Measurements from ENCODE around the gene RNASEH2A. TPM values are rescaled to one million over a fixed set of nuclear protein-coding genes. Genes with fewer than 3 reads are reported as not detected.

The RNASEH2A gene
- 13.2 and 14.3 TPM in 2 replicates for total RNA-seq

GRCh38 chr19:12806242-12807081 lies at the start of gene RNASEH2A:
Gene RNASEH2A, plus strand, starts transcription at chr19:12806584. Its CDS starts 90 bp downstream, at chr19:12806674.

GRCh38 chr19:12774588-12775555 lies 31.5 kb upstream of the RNASEH2A start, which contains the start of gene HOOK2:
Gene HOOK2, minus strand, starts transcription at chr19:12775552. Its CDS starts 103 bp downstream, at chr19:12775449.

GRCh38 chr19:12791345-12792050 lies 14.9 kb upstream of the RNASEH2A start, which contains the start of gene JUNB:
Gene JUNB, plus strand, starts transcription at chr19:12791486. Its CDS starts 286 bp downstream, at chr19:12791772.

GRCh38 chr19:12801466-12802266 lies 4.7 kb upstream of the RNASEH2A start, which contains the start of the genes PRDX2 and THSD8:
Gene PRDX2, minus strand, starts transcription at chr19:12801800. Its CDS starts 539 bp downstream, at chr19:12801261.
Gene THSD8, plus strand, starts transcription at chr19:12802069. Its CDS starts 3 bp downstream, at chr19:12802072.

GRCh38 chr19:12834566-12834943 lies 28.2 kb downstream of the RNASEH2A start, which contains the start of gene RTBDN:
Gene RTBDN, minus strand, starts transcription at chr19:12834579. Its CDS starts 4,600 bp downstream, at chr19:12829979.

GRCh38 chr19:12838182-12838885 lies 31.9 kb downstream of the RNASEH2A start, which contains the start of gene MAST1:
Gene MAST1, plus strand, starts transcription at chr19:12838515. Its CDS starts 58 bp downstream, at chr19:12838573.

Small RNA genes within 50 kb of the gene (small RNA-seq; reads per million reads assigned to genes)
- gene MIR5684 (not detected), gene MIR6794 (not detected)

Other genes starting within 250 kb of the RNASEH2A start
- gene ZNF490, start 195.8 kb upstream of the RNASEH2A start, total RNA-seq: 10.7 and 14.8 TPM in 2 replicates
- 19.7 and 26.6 TPM in 2 replicates for gene ZNF791, start 195.7 kb upstream of the RNASEH2A start, total RNA-seq
- 35.5 and 40.5 TPM in 2 replicates for gene MAN2B1, start 139.8 kb upstream of the RNASEH2A start, total RNA-seq
- 6.5 and 6.7 TPM in 2 replicates for gene WDR83, start 139.8 kb upstream of the RNASEH2A start, total RNA-seq
- 31.4 and 38.3 TPM in 2 replicates for gene DHPS, start 124.7 kb upstream of the RNASEH2A start, total RNA-seq
- gene GNG14, start 118.6 kb upstream of the RNASEH2A start, total RNA-seq: not detected in 2 replicates
- gene FBXW9, start 110.0 kb upstream of the RNASEH2A start, total RNA-seq: 4.8 and 9.8 TPM in 2 replicates
- 40.3 and 44.4 TPM in 2 replicates for gene TNPO2, start 82.7 kb upstream of the RNASEH2A start, total RNA-seq
- gene TRIR, start 71.9 kb upstream of the RNASEH2A start, total RNA-seq: 122 and 133 TPM in 2 replicates
- 75.5 and 78.6 TPM in 2 replicates for gene GET3, start 69.1 kb upstream of the RNASEH2A start, total RNA-seq
- gene BEST2, start 54.8 kb upstream of the RNASEH2A start, total RNA-seq: not detected in 2 replicates
- gene HOOK2, start 31.0 kb upstream of the RNASEH2A start, total RNA-seq: 17.4 and 17.8 TPM in 2 replicates
- gene JUNB, start 15.1 kb upstream of the RNASEH2A start, total RNA-seq: 137 and 196 TPM in 2 replicates
- 169 and 213 TPM in 2 replicates for gene PRDX2, start 4.8 kb upstream of the RNASEH2A start, total RNA-seq
- gene THSD8, start 4.5 kb upstream of the RNASEH2A start, total RNA-seq: not detected in 2 replicates
- not detected in 2 replicates for gene RTBDN, start 28.0 kb downstream of the RNASEH2A start, total RNA-seq
- gene MAST1, start 31.9 kb downstream of the RNASEH2A start, total RNA-seq: 0.11 and 0.13 TPM in 2 replicates
- gene DNASE2, start 74.9 kb downstream of the RNASEH2A start, total RNA-seq: 33.2 and 36.1 TPM in 2 replicates
- not detected in 2 replicates for gene KLF1, start 80.6 kb downstream of the RNASEH2A start, total RNA-seq
- 21.2 and 26.3 TPM in 2 replicates for gene GCDH, start 84.6 kb downstream of the RNASEH2A start, total RNA-seq
- gene SYCE2, start 112.7 kb downstream of the RNASEH2A start, total RNA-seq: 0.22 TPM in 1 of 2 replicates, not detected in the other
- 28.4 and 31.1 TPM in 2 replicates for gene FARSA, start 127.1 kb downstream of the RNASEH2A start, total RNA-seq
- 2,132 and 2,659 TPM in 2 replicates for gene CALR, start 132.0 kb downstream of the RNASEH2A start, total RNA-seq
- gene RAD23A, start 139.3 kb downstream of the RNASEH2A start, total RNA-seq: 49.3 and 58.9 TPM in 2 replicates
- gene GADD45GIP1, start 150.6 kb downstream of the RNASEH2A start, total RNA-seq: 23.0 and 23.5 TPM in 2 replicates
- 0.11 TPM in 1 of 2 replicates, not detected in the other for gene DAND5, start 163.0 kb downstream of the RNASEH2A start, total RNA-seq
- gene NFIX, start 188.9 kb downstream of the RNASEH2A start, total RNA-seq: 137 and 150 TPM in 2 replicates

Data from articular chondrocyte of knee joint (primary cell).